GDM1 (cell line): ENCODE measurements around the gene LSS.

Experiments
- DNase-seq: peaks from one replicate; lab custom pipeline; 2025; lab: John Stamatoyannopoulos, UW

LSS gene

DNA sequence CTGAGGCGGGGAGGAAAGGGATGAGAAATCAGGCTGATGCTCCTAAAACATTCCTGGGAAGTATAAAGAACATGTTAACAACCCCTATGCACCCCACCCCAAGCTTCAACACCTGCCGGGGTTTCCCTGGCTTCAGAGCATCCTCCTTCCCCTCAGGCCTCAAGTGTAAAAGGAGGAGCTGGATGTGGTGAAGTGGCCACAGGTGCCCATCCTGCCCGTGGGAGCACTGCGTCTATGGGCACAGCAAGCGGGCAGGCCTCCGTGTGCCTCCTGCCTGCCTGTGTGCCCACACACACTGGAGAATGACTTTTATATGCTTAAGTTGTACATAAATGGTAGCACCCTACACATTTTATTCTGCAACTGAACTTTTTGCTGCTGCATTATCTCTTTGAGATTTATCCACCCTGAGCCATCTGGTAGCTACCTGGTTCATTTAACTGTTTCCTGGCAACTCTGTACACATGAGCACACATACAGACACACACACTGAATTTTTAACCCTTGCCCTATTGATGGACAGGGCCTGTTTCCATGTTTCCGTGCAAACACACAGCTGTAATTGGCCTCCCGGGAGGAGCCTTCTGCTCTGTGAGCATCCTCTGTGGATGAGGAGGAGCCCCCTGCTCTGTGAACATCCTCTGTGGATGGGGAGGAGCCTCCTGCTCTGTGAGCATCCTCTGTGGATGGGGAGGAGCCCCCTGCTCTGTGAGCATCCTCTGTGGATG lies 59.8 kb downstream of the LSS start:
- DNase-seq = no peak

DNA sequence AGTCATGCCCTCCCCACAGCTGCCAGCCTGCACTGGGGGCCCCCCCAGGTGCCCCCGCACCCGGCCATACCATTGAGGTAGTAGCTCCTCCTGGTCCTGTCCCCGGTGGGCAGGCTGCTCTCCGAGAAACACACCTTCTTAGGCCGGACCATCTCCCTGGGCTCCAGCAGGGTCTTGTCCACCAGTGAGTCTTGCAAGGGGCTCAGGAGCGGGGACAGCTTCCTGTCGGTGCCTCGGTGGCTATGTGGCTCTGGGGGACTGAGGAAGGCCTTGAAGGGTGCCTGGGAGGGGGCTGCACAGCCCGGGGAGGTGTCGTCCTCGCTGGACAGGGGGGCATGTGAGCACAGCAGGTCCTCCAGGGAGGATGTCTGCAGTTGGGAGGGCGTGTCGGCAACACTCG lies 60.3 kb downstream of the LSS start:
- DNase-seq = no peak

DNA sequence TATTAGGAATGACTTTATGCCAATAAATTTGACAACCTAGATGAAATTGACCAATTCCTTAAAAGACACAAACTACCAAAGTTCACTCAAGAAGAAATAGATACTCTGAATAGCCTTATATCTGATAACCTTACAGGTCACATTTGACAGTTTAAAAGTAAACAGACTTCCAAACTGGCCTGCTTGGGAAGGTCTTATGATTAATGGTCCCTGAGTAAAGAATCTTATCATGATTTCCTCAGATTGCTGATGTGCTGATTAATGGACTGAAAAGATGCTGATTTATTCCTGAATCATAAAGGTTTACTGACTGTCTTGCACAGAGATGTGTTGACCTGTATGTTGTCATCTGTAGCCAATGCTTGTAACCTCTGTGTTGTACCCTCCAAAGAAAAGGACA lies 63.5 kb downstream of the LSS start:
- DNase-seq = no peak

DNA sequence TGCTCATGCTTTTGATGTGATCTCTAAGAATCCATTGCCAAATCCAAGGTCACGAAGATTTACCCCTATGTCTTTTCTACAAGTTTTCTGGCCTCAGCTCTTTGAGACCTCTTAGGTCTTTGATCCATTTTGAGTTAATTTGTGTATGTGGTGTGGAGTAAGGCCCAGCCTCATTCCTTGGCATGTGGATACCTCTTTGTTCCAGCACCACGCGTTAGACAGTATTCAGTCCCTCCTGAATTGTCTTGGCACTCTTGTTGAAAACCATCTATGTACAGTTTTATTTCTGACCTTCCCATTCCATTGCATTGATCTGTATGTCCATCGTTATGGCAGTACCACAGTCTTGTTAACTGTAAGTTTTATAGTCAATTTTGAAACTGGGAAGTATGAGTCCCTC lies 65.2 kb downstream of the LSS start:
- DNase-seq = no peak

DNA sequence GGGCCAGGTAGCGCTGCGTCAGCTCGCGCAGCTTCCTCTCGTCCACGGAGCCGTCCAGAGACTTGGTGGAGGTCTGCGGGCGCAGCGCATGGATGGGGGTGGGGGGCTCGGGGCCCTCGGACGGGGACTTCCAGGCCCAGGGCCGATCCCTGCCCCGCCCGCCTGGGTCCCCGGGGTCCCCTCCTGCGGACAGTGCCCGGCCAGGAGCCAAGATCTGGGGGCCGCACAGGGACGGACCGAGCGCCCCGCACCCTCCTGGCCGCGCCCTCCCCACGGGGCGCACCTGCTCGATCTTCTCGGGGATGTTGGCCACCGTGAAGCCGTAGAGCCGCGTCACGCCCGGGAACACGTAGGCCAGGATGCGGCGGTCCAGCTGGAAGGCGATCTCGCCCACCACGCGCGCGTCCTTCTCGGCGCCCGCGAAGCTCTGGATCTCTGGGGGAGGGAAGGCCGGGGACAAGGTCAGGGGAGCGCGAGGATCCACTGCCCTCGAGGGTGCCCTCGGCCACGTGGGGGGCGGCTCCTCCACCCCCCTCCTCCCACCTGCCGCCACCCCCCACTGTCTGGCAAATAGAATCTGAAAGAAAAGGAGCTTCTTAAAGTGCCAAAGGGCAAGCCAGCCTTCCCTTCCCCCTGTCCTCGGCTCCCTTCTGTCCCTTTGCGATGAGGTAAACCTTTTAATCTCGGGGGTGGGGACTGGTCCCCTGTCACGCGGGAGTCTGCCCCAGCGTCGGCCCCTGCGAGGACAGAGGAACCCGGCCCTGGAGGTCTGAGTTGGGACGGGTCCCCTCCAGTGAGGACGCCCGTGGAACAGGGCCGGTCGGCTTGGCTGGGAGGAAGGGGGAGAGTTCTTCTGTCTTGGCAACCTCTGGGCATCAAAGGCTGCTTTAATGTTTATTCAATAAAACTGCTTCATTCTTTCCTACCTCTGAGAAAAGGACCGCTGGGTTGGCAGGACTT lies 66.7 kb downstream of the LSS start:
- no peak for DNase-seq

DNA sequence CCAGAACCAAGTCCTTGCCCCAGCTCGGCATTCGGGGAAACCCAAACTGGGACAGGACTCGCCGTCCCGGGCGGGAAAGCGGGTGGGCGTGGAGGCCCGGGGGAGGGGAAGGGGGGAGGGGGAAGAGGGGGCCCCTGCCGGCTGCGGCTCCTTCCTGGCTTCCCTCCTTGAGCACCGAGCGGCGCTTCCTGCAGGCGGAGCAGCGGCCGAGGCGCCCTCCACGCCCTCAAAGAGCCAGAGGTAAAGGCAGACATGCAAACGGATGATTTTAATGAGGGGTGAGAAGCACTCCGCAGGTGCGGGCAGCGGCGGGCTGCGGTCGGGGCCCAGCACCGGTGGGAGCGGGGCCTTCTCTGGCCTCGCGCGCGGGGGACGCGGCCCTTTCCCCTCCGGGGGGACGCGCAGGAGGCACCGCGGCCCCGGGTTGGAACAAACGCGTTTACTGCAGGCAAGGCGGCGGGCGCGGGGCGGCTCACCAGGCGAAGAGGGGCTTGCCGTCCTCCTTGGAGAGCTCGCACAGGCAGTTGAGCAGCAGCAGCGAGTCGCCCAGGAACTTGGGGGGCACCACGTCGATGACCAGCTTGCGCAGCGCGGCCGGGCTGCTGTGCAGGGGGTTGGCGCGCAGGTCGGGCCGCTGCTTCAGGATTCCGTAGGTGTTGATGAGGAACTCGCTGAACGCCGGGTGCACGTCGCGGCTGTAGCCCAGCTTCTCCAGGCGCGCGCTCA lies 67.5 kb downstream of the LSS start:
- no peak for DNase-seq

DNA sequence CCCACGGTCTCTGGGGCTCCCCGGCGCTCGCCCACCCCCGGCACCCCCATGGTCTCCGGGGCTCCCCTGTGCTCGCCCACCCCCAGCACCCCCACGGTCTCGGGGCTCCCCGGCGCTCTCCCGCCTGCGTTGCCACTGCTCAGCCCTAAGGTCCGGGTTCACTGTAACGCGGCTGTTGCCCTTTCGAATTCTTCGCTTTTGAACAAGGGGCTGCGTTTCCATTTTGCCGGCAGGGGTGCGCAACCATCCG lies 68.0 kb downstream of the LSS start:
- DNase-seq = no peak

DNA sequence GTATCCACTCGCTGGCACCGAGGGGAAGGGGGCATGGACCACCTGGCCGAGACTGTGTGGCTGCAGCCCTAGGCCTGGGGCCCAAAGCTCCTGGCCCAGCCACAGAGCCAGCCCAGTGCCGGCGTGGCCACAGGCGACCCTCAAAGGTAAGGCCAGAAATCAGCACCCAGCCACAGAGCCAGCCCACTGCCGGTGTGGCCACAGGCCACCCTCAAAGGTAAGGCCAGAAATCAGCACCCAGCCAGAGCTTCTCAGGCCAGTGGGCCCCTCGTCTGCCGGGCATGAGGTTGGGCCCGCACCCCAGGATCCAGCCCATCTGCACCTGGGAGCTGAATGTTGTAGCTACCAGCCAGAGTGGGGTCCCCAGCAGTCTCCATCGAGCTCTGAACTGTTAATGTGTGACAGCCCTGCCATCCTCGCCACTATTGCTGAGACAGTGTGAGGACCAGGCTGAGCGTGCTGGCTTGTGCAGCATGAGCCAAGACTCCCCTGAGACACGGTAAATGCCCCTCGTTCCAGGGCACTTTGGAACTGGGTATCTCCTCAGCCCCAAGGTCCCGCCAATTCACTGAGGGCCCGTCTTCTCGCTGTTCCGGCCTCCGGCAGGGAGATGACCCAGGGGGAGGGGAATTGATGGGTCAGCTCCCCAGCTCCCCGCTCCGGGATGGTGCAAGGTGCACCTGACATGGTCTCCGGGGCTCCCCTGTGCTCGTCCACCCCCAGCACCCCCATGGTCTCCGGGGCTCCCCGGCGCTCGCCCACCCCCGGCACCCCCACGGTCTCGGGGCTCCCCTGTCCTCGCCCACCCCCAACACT lies 68.5 kb downstream of the LSS start:
- no peak for DNase-seq

DNA sequence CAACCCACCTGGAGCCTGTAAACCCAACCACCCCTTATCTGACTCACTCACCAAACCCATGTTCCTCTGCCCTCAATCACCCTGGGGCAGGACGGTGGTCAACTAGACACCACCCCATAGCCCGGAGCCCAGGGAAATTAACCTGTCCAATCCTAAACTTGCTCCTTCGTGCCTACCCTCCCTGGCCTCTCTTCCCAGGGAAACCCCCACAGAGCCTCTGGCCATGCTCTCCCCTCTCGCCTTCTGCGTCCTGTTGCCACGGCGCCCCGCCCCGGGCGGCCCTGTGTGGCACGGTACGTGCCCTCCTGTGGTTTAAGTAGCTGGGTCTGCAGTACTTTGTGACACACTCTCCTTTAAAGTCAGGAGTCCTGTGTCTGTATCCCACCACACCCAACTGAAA lies 69.2 kb downstream of the LSS start:
- DNase-seq = no peak

DNA sequence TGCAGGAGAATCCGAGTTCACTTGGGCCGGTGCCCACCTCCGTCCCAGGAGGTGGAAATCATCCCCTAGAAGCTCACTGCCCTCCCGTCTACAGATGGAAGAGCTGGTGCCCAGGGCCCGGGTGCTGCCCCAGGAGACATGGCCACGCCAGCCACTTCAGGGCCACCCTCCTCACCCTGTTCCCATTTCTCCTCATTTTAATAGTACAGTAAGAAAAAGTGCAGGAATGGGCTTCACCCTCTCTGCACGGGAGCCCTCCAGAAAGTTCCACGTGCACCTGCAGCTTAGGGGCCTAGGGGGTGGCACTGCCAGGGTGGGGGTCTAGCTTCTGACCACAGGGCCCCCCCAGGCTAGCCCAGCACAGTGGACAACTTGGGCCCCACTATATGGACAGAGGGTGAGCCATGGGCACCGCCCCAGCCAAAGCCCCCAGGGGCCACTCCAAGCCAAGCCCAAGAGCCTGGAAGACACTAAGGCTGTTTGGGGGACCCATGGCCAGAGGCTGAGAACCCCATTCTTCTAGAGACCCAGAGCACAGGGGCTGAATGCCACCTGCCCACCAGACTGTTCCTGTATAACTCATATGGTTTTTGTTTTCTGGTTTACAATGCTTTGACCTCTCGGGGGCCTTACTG lies 69.8 kb downstream of the LSS start:
- no peak for DNase-seq

DNA sequence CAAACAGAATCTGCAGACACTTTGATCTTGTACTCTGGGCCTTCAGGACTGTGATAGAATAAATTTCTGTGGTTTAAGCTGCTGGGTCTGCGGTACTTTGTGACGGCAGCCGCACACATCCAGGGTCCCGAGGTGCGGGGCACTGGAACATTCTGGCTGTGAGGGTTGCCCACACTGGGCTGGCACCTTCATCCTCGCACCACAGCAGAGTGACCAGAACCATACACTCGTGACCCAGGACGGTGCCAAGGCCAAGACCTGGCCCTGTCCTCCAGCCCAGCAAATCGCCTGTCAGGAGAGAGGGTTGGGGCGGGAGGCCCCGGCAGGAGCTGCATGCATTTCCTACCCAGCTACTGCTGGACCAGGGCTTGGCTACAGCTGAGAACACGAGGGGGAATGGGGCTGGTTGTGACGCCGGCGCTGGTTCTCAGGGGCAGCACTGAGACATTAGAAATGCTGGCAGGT lies 70.6 kb downstream of the LSS start:
- no peak for DNase-seq

DNA sequence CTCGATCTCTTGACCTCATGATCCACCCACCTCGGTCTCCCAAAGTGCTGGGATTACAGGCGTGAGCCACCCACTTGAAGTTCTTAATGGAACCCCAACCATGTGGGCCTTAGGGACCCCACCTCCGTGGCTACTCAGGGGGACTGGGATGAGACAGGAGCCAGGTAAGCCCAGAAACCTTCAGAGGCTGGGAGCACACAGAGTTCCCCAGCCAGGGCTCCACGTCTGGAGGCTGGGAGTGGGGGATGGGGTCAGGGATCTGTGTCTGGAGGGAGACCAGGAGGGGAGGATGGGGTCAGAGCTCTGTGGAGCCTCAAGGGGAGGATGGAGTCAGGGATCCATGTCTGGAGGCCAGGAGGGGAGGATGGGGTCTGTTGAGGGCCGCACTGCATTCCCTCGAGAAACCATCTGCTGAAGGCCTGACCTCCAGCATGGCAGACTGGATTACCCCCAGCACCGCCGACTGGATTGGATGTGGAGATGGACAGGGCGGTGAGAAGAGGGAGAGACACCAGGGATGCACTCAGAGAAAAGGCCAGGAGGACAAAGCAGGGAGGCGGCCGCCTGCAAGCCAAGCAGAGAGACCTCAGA lies 71.1 kb downstream of the LSS start:
- DNase-seq = no peak

DNA sequence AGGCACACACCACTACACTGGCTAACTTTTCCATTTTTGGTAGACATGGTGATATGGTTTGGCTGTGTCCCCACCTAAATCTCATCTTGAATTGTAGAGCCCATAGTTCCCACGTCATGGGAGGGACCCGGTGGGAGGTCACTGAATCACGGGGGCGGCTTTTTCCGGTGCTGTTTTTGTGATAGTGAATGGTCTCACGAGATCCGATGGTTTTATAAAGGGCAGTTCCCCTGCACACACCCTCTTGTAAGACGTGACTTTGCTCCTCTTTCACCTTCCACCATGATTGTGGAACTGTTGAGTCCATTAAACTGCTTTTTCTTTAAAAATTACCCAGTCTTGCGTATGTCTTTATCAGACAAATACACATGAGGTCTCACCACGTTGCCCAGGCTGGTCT lies 71.9 kb downstream of the LSS start:
- DNase-seq = no peak

DNA sequence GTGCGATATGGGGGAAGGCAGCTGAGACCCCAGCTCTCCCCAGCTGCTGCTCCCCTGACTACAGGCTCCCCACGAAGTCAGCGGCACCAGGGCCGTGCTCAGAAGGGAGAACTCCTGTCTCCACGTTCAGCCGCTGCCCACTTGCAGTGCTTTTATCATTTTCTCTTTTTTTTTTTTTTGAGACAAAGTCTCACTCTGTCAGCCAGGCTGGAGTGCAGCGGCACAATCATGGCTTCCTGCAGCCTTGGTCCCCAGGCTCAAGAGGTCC lies 72.3 kb downstream of the LSS start:
- no peak for DNase-seq

DNA sequence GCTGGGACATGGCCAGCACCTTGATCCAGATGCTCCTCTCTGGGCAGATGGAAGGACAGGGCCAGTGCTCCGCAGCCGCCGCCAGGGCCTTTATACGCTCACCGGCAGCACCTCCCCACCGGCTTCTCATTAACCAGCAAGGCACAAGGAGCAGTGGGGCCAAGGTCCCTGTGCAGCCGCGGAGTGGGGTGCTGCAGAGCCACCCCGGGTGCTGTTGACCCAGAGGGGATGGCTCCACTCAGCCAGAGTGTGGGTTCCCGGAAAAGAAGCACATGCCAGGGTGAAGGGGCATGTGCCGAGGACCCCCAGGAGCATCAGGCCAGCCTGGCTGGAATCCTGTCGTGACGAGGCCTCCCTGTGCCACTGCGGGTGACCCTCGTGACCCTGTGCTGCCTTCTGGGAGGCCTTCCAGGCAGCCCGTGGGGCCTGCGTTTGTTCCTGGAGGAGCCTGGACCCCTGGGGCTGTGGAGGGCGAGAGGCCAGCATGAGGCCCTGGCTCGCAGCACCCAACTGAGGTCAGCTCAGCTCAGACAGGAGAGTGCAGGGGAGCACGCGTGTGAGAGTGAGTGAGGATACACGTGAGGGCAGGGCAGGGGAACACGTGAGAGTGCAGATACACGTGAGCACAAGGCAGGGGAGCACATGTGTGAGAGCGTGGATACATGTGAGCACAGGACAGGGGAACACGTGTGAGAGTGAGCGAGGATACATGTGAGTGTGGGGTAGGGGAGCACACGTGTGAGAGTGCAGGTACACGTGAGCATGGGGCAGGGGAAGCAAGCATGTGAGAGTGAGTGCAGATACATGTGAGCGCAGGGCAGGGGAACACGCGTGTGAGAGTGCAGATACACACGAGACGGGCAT lies 72.8 kb downstream of the LSS start, which contains the start of gene FTCD:
FTCD (minus strand) TSS at position 66 of the 864 bp plus-strand sequence; CDS start at position 10, 56 bp downstream.
- DNase-seq = no peak

DNA sequence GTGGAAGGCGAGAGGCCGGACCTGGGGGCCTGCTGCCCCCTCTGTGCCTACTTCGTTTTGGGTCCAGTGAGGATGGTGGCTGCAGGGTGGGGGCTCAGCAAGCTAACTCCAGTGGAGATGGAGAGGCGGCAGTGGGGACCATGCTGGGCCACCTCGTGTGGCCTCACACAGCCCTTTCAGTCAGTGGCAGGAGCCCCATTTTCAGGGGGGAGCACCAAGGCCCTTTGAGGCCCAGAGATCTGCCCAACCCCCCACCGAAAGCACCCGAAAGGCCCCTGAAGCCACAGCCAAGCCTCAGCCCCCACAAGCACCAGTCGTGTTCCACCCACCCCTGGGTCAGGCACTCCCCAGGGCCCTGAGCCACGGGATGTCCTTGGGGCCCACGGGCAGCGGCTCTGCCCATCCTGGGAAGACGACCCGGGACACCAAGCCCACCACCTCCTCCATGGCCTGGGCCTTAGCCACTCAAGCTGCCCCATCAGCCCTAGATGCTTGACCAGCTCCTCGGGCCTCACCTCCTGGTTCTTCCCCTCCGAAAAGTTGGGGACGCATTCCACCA lies 73.5 kb downstream of the LSS start:
- DNase-seq = no peak

DNA sequence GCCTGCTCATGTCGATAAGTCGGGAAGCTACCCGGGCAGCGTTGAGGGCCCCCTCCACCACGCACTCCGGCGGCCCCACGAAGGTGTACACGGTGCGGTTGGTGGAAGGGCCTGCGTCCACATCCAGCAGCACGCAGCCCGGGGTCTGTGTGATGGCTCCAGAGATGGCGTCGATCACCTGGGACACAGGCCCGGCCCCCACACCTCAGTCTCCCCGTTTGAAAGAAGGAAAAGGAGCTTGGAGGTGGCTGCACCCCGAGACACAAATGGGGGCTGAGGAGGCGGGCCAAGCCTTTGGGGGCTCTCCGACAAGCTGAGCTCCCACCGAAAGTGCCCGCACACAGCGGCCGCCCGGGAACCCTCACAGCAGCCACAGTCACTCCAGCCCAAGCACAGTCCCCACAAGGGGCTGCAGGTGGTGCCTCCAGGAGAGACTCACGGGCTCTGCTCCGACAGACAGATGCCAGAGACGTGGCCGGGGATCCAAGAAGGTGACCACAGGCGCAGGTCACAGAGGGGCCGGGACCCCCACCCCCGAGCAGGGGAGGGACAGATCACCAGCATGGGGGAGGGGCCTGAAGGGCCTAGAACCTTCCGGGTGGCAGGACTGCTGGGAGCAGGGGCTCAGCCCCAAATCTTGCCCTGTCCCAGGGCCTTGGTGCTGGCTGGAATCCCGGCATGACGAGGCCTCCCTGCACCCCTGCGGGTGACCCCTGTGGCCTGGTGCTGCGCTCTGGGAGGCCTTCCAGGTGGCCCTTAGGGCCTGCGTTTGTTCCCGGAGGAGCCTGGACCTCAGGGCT lies 74.2 kb downstream of the LSS start:
- no peak for DNase-seq

DNA sequence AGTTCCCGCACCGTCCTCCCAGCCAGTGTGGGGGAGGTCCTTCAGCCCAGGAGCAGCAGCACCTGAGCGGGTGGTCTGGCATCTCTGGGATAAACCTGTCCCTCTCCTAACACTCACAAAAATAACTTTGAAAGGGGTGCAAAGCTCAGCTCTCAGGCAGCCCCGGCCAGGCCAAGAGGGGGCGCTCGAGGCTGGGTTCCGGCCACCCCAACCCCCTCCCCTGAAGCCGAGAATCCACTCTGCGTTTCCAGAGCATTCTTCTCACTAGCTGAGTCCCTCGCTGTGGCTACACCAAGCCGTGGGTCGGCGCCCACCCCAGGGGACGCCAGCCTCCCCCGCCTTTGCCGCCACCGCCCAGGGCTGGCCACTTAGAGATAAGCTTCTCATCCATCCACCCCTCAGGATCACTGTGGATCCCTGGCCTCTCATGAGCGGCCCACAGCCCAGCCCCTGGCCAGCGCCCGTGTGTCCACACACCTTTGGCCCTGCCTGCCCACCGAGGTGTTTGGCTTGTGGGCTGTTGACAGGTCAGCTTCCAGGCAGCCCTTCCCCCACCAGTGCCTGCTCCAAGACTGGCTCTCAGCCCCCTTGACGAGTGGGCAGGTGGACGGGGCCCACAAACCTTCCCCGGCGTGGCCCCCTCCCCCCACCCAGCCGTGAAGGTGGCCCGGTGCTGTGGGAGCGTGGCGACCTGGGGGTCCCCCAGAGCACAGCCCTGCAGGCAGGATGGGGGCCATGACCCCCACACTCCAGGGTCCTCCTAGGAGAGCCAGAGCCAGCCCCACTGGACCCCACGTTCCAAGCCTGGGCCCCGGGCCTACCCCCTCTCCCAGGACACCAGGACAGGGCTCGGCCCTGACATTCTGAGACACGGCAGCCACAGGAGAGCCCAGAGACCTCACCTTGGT lies 75.1 kb downstream of the LSS start:
- DNase-seq = no peak
